Stimulated activated naive CD8-positive, alpha-beta T cell treated with anti-CD3 and anti-CD28 coated beads, Interleukin-15, Interleukin-2, amounts not matched to agents 100 U/mL and 50 U/mL, for 24 hours (primary cell): Measurements from ENCODE around the gene HIRA.
"Not testable (repeated sequence)": the region's sequence is repeated elsewhere in the genome, so short reads cannot be mapped to it uniquely, and the experiment has no call there.

Experiments used
- ATAC-seq: fragments of 150-1000 bp; cut with Tn5 transposase; one replicate; pipeline ENCODE4 v1.10.0; 2021
- DNase-seq: peaks from one replicate; pipeline ENCODE4 v3.0.0; 2021

The HIRA gene

DNA sequence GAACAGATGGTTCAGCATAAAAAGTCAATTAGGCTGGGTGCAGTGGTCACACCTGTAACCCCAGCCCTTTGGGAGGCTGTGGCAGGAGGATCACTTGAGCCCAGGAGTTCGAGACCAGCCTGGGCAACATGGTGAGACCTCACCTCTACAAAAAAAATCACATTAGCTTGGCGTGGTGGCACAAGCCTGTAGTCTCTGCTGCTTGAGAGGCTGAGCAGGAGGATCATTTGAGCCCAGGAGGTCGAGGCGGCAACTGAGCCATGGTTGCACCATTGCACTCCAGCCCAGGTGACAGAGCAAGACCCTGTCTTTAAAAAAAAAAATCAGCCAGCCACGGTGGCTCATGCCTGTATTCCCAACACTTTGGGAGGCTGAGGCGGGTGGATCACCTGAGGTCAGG lies 108.1 kb downstream of the HIRA start:
- not testable (repeated sequence) for DNase-seq, ATAC-seq

DNA sequence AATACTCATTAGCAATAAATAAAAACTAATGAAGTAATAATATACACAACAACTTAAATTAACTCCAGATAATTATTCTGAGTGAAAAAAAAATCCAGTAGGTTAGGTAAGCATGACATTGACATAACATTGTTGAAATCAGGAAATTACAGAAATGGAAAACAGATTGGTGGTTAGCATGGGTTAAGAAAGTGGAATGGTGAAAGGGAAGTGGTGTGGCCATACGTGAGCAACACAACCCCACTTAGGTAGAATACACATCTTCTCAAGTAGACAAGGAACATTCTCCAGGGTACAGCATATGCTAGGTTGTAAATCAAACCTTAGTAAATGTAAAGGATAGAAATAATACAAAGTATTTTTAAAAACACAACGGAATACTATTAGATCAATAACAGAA lies 109.8 kb downstream of the HIRA start:
- no peak for DNase-seq
- ATAC-seq: no peak

DNA sequence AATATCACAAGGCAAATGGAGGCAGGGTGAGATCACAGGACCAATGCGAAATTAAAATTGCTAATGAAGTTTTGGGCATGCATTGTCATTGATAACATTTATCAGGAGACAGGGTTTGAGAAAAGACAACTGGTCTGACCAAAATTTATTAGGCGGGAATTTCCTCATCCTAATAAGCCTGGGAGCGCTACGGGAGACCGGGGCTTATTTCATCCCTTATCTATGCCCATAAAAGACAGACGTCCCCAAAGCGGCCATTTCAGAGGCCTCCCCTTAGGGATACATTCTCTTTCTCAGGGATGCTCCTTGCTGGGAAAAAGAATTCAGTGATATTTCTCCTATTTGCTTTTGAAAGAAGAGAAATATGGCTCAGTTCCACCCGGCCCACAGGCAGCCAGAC lies 111.4 kb downstream of the HIRA start:
- not testable (repeated sequence) for ATAC-seq, DNase-seq

DNA sequence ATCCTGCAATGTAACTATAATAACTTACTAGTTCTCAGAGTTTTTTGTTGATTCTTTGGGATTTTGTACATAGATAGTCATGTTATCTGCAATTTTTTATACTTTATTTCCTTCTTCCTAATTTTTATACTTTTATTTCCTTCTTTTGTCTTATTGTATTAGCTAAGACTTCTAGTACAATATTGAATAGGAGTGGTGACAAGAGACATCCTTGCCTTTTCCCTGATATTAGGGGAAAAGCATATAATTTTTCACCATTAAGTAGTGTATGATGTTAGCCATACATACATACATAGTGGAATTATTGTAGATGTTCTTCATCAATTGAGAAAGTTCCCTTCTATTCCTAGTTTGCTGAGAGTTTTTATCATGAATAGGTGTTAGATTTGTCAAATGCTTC lies 112.3 kb downstream of the HIRA start:
- ATAC-seq (no peak), DNase-seq (no peak)

DNA sequence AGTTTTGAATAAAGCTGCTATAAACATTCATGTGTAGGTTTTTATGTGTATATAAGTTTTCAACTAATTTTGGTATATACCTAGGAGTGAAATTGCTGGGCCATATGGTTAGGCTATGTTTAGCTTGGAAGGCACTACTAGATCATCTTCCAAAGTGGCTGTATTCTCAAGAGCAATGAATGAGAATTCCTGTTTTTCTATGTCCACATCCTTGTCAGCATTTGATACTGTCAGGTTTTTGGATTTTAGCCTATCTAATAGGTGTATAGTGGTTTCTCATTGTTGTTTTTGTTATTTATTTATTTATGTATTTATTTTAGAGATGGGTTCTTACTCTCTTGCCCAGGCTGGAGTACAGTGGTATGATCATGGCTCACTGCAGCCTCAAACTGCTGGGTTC lies 113.7 kb downstream of the HIRA start:
- ATAC-seq: no peak

DNA sequence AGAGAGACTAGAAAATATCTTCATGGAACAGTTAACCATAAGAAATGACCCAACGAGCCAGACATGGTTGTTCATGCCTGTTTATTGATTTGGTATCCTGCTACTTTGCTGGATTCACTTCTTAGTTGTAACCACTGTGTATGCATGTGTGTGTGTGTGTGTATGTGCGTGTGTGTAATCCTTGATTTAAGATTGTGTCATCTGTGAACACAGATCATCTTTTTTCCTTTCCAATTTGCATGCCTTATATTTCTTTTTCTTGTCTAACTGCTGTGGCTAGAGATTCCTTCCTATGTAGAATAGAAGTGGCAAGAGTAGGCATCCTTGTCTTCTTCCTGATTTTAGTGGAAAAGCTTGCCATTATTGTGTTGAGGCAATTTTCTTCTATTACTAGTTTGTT lies 123.7 kb downstream of the HIRA start:
- ATAC-seq (no peak), DNase-seq (no peak)

More for the DNA sequence above, 113.7 kb downstream of the HIRA start:
- DNase-seq: no peak

DNA sequence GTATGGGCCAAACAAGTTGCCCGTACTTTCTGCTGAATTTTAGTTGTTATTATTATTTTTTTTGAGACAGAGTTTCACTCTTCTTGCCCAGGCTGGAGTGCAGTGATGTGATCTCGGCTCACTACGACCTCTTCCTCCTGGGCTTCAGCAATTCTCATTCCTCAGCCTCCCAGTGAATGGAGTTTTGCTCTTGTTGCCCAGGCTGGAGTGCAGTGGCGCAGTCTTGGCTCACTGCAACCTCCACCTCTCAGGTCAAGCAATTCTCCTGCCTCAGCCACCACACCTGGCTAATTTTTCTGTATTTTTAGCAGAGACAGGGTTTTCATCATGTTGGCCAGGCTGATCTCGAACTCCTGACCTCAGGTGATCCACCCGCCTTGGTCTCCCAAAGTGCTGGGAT lies 125.0 kb downstream of the HIRA start:
- ATAC-seq, DNase-seq: not testable (repeated sequence)

DNA sequence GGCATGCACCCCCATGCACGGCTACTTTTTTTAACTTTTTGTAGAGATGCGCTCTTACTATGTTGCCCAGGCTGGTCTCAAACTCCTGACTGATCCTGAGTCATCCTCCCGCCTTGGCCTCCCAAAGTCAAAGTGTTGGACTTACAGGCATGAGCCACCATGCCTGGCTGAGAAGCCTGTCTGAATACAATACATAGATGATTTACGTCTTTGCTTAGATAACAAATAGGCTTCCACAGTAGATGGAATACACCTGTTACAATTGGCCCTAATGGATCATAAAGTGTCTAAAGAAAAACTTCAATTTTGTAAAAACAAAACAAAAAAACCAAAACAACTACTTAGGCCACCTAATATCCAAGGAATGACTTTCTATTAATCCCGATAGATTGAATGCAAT lies 127.0 kb downstream of the HIRA start:
- DNase-seq (no peak), ATAC-seq (no peak)

DNA sequence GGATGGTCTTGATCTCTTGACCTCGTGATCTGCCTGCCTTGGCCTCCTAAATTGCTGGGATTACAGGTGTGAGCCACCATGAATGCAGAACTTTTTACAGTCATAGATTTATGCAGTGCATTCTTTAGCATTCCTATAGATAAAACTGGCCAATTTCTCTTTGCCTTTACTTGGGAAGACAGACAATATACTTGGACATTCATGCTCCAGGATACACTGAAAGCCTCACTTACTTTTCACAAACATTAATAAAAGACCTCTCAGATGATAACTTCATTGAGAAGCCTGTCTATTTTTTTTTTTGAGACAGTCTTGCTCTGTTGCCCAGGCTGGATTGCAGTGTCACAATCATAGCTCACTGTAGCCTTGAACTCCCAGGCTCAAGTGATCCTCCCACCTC lies 127.7 kb downstream of the HIRA start:
- DNase-seq: no peak
- no peak for ATAC-seq

DNA sequence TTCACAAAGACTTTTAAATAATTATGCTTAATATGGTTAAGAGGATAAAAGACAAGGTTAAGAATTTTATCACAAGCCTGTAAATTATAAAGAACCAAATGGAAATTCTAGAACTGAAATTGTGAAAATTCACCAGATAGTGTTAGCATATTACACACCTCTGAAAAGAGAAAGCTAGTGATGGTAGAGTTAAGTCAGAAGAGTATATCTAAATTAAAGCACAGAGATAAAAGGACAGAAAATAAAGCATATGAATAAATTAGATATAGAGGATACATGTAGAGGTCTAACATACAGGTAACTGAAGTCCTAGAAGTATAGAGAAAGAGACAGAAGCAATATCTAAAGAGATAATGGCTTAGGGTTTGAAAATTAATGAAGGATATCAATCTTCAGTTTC lies 135.8 kb downstream of the HIRA start:
- ATAC-seq (no peak), DNase-seq (no peak)

DNA sequence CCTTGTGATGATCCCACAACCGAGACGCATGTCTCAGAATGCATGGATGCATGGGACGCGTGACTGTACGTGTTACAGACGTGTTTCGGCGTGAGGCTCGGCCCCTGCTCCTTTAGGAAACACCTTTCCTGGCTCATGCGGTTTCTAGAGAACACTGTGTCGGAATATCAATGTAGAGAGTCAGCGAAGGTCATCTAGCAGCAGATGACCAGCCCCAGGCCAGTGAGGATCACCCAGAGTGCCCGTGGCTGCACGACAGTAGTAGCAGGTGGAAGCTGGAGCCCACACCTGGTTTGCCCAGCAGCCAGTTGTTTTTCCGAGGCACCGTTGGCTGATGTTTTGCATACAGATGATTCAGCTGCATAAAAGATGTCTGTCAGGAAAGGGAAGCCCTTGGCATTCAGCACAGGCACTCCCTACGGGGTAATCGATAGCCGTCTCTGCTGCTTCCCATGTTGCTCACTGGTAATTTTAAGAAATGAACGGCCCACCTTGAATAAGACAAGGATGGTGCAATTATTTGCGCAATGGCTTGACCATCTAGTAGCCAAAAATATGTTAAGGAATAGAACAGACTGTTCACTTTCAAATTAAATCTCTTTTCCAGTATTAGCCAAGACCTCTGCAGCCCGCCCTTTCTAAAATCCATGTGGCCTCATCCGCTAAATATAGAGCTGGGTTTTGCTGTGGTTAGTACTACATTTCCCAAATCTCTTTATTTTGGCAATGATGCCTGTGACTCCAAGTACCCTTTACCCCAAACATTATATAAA lies 138.9 kb downstream of the HIRA start:
- no peak for ATAC-seq
- DNase-seq: no peak

DNA sequence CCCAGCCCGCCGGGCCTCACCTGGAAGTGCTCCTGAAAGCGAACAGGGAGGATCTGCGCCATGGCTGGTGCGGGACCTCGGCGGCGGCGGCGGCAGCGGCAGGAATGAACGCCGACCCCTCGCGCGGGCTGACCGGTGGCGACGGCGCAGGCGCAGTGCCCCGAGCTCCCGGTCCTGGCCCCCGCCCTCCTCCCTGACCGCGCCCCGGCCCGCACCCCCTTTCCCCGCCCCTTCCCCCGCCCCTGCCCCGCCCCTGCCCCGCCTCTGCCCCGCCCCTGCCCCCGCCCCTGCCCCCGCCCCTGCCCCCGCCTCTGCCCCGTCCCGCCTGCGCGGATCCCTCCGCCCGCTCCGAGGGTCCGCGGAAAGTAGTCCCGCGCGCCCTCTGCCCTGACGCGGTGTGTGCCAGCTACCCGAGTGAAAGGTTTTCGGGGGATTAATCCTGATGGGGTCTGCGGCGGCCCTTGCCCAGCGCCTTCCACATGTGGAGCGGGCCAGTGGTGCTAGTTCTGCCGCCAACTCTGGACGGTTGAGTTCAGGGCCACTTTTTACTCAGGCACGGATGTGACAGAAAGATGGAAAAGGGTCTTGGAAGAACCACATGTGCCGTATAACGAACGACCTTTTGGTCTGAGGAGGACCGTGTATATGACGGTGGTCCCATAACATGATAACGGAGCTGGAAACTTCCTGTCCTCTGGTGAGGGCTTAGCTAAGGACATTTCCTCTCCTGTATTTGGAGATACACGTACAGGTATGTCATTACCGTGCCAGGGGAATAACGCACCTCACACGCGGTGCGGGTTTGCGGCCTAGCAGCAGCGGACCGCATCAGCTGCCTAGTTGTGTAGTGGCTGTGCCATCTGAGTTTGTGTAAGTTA lies 139.7 kb downstream of the HIRA start, which contains the start of gene CLTCL1:
Gene CLTCL1, minus strand, starts transcription at position 140 of the 878 bp plus-strand sequence. Its CDS starts 78 bp downstream, at position 62.
- peak; percentile 72 for ATAC-seq
- DNase-seq: peak; percentile 78

DNA sequence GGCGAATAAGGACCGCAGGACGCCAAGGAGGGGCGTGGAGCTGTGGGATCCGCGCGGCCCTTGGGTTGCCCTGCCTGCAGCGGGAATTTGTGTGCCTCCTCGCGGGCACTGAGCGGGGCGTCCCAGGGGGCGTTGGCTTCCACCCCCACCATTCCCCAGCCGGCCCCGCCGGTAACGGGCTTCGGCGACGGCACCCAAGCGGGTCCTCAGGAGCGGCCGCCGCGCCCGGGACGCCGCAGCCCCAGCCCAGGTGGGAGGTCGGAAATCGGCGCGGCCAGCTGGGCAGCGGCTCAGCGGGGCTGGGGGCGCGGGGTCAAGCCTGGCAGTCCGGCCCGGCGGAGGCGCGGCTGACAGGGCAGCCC lies 140.3 kb downstream of the HIRA start:
- ATAC-seq: peak; percentile 19
- peak; percentile 34 for DNase-seq

DNA sequence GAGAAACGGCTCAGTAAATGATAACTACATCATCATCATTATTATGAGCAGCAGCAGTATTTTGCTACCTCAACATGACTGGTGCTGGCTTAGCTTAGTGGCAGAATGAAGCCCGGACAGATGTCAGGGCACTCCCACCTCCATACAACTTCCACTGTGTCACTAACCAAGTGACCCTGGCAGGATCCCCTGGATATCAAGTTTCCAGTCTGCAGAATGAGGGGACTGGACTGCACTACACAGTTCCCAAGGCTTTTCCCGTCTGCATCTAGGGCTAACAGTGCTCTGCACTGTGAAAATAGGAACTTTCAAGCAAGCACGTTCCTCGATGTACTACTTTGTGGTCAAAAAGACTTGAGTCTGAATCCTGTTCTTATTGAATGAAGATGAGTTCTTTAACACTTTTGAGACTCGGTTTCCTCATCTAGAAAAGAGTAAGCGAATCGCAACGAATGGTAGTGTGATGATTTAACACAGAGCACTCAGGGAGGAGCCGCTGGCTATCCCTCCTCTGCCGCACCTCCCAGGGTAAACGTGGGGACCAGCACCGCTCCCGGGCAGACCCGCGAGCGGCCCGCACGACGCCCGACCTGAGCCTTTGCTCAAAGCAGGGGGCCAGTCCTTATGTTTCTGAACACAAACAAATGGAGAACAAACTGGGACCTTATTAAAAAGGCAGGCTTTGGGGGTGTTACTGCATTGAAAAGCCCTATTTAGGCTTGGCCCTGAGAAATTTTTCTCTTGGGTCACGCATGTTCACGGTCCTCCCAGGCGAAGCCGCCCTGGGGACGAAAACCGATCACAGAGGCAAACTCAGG lies 140.9 kb downstream of the HIRA start:
- ATAC-seq (no peak), DNase-seq (no peak)

DNA sequence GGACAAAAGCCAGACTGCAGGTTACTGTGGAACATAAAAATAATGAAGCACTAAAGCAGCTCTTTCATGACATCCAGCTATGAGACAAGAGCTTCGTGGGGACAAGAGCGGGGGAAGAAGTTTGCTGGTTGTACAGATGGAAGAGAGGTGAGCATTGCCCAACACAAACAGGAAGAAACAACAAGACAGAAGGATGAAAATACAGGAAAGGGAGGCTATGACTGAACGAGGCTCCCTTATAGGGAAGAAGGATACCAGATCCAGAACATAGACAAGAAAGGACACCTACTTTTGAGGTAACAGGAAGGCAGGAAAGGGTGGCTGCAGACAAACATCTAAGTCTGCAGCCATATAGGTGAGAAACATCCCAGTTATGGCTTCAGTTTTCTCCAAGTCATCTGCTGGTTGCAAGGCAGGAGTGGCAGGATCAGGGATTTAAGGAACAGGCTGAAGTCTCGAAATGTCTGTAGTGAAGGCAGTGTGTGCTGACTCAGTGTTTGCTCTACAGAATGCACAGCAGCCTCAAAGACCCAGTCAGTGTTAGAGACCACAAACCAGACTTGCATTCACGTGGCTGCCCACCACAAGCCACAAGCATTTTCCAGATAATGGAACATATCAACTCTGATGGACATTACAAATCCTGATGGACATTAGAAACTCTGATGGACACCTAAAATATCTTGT lies 141.9 kb downstream of the HIRA start:
- ATAC-seq (no peak), DNase-seq (peak; percentile 20)

DNA sequence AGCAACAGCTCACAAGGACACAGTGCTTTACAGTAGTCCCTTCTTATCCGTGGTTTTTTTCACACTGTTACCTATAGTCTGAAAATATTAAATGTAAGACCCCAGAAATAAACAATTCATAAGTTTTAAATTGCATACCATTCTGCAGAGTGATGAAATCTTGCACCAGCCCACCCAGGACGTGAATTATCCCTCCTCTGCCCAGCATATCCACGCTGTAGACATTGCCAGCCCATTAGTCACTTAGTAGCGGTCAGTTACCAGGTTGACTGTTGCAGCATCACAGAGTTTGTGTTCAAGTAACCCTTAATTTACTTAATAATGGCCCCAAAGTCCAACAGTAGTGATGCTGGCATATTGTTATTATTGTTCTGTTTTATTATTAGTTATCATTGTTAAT lies 143.6 kb downstream of the HIRA start:
- DNase-seq (no peak), ATAC-seq (no peak)

DNA sequence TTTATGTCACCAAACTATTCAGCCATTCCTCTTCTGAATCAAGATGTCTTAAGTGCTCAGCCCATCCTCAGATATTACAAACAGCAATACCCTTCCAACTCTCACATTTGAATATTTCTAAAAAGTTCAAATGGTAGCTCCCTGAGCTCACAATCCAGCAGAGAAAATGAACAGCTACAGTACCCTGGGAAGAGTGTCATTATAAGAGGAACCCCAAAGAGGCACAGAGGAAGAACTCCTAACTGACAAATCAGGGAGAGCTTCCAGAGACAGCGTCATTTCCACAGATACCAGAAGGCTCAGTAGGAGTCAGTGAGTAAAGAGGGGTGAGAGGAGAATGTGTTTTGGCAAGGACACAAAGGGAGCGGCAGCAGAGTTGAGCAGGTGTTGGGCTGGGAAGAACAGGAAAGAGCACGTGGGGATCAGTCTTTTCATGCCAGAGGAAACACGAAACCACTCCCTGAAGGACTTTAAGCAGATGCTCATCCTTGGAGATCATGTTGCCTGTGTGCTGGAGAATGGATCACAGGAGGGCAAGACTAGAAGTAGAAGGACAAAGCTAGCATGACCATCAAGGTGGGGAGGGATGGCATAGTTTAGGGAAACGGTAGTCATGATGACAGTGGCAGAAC lies 144.3 kb downstream of the HIRA start:
- no peak for DNase-seq
- no peak for ATAC-seq

DNA sequence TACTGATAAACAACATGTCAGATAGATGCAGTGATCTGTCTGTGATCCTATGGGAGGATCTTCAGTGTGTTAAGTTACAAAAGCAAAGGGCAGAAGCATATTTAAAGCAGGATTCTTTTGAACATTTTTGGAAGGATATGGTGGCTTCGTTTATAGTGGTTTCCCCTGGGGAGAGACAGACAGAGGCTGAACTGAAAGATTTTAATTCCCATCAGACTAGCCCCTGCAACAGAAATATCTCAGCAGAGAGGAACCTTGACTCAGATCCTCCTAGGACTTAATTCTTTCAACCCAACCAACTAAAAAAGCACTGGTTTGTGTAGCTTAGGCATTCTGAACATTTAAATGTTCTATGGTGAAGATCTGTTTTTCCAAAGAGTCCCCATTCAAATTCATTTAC lies 145.7 kb downstream of the HIRA start:
- ATAC-seq: no peak

More for the DNA sequence above, 145.7 kb downstream of the HIRA start:
- no peak for DNase-seq
